Ectodermal cell (in vitro differentiated cells): ENCODE results near the gene TOX4.

Experiments used
- H3K27ac ChIP-seq: 2 replicates; pipeline ENCODE4 v1.7.0; 2013; ENCODE audit warnings: mild to moderate bottlenecking, low read depth, low read length; ENCODE audit not compliant: insufficient read depth, poor library complexity, severe bottlenecking
- H3K27me3 ChIP-seq: 2 replicates; pipeline ENCODE4 v1.7.0; 2013; ENCODE audit warnings: mild to moderate bottlenecking, low read length; ENCODE audit not compliant: insufficient read depth, control insufficient read depth, poor library complexity, severe bottlenecking
- H3K36me3 ChIP-seq: one replicate; pipeline ENCODE4 v1.7.0; 2013; ENCODE audit warnings: low read length; ENCODE audit not compliant: control insufficient read depth, insufficient read depth
- H3K4me1 ChIP-seq: one replicate; pipeline ENCODE4 v1.7.0; 2013; ENCODE audit warnings: low read length; ENCODE audit not compliant: control insufficient read depth, insufficient read depth
- H3K4me3 ChIP-seq: 2 replicates; pipeline ENCODE4 v1.7.0; 2013; ENCODE audit warnings: low read depth, low read length, control low read depth; ENCODE audit not compliant: insufficient read depth
- H3K9me3 ChIP-seq: 2 replicates; pipeline ENCODE4 v1.7.0; 2013; ENCODE audit warnings: mild to moderate bottlenecking, low read length, moderate library complexity; ENCODE audit not compliant: control insufficient read depth
- WGBS, 2 experiments: methylation state at CpG; one replicate each; pipeline ENCODE4 v1.1.7; 2013; ENCODE audit warnings: missing lambda C conversion rate in 2 of 2; 5-methylcytosine and 5-hydroxymethylcytosine counted together

TOX4 gene

DNA sequence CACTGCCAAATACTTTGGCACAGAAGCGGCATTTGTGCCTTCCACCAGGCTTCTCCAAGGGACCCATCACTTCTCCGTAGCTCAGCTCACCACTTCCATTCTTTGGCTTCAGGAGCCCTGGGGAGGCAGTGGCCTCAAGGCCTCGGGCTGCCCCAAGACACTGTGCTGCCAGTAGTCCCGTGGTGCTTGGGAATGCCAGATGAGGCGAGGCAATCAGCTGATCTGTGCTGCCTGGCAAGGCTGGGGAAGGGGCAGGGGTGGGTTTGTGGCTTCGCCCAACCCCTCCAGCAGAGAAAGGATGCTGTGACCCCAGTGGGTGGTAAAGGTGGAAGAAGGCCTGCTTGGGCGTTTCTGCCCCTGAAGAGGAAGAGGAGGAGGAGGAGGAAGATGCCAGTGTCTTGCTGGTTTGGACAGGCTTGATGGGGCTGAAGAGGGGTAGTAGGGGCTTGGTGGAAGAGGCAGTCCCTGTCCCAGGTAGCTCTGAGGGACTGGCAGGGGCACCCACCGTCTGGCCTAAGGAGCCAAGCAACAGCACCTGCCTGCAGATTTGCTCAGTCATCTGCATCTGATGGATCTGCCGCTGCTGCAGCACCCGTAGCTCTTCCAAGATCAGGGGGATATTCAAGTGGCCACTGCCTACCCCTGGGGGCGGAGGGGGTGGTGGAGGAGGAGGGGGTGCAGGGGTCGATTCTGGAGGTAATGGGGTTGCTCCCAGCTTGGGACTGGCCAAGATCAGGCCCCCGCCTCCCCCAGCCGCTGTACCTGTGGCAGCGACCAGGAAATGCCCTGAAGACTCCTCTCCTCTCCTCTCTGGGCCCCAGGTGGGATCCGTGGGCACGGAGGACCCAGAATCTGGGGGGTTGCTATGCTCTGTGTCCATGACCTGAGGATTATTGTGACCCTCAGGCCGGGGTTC lies 47.8 kb downstream of the TOX4 start:
- Histone ChIP-seq H3K27ac (peak overlapping the region; percentile 22), H3K27me3 (no peaks in the 10 kb centered on the region), H3K9me3 (no peaks in the 10 kb centered on the region), H3K4me1 (peaks cover 62% of the 10 kb centered on the region), H3K36me3 (peaks cover 37% of the 10 kb centered on the region), H3K4me3 (peak overlapping the region; percentile 84)
- 73 to 74% methylated on average over 18 of the region's 18 CpGs for WGBS, 2 experiments

DNA sequence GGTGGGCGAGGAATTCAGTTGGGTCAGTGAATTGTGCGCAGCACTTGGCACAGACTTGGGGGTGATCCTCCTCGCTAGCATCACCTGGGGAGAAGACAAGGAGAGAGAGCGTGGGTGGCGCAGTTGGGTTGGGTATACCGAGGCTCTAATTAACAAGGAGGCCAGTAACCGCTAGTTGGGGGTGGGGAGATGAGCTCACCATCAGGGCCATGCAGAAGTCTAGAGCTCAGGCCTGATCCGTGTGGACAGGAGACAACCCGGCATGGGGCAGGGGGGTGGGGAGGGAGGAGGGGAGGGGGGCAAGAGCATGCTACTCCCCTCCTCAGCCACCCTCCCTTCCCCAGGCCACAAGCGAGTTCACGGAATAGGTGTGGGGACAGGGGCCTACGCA lies 48.6 kb downstream of the TOX4 start:
- peaks cover 63% of the 10 kb centered on the region for H3K4me1 ChIP-seq
- no peaks in the 10 kb centered on the region for H3K9me3 ChIP-seq
- H3K4me3 ChIP-seq = peak overlapping the region; percentile 84
- peak overlapping the region; percentile 97 for H3K27ac ChIP-seq
- H3K27me3 ChIP-seq = no peaks in the 10 kb centered on the region
- peaks cover 37% of the 10 kb centered on the region for H3K36me3 ChIP-seq
- 8 to 9% methylated on average over 10 to 11 of the region's 12 CpGs for WGBS, 2 experiments

DNA sequence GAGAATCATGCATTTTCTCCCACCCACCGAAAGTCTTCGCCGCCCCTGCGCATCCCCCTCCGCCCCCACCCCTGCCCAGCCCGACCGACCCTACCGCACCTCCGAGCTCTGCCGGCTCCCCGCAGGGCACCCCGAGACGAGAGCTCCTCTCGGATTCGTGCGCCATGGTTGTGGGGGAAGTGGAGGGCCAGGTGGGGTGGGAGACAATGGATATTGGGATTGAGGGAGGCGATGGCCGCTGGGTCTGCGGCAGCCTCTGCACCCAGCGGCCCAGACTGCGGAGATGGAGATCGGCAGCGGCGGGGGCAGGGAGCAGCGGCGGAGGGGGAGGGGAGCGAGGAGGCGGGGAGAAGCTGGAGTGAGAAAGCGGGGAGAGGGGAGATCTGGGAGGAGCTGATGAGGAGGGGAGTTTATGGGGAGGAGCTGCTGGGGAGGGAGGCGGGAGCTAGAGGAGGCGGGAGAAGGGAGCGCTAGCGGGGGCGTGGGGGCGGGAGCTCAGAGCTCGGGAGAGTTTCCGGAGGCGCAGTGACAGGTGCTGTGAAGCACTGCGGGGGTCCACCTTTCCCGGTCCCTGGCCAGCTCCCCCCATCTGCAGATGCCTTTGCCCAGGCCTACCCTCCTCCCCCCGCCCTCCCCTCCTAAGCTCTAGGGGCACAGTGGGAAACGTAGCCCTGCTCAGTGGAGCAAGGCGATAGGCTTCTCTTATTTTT lies 49.1 kb downstream of the TOX4 start, which contains the start of gene SALL2:
TSS of gene SALL2 (minus strand) at position 385 of the 710 bp plus-strand sequence. CDS start at position 166, 219 bp downstream.
- Histone ChIP-seq H3K4me1 (peaks cover 68% of the 10 kb centered on the region), H3K27ac (peak within 1 kb of the TSS; percentile 97), H3K27me3 (no peaks in the 10 kb centered on the region), H3K9me3 (no peaks in the 10 kb centered on the region), H3K36me3 (peaks cover 37% of the 10 kb centered on the region), H3K4me3 (peak within 1 kb of the TSS; percentile 84)
- 1% methylated on average over 43 of the region's 43 CpGs for WGBS, 2 experiments

DNA sequence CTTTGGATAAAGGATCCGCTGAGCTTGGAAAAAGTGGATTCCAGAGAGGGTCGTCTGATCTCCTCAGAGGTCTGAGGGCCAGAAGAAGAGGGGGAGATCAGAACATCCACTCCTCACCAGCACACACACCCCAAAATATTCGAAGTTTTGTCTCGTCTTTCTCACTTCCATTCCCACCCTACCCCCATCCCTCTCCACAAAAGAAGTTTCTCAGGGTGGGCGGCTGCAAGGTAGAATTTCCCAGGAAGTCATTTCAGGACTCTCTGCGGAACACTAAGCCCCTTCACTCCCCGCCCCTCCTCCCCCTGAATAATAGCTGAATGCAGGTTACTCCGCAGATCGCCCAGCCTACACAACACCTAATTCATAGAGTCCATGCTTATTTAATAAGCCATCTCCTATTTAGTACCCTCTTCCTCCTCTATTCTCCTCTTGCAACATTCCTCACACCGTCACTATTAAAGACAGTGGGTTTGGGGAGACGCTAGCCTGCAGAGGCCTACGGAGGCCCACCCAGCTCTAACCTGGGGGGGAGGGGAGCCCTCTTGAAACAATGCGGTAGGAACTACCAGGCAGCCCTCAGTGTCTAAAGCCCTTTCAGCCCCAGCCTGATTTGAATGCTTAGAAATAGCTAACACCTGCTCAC lies 49.8 kb downstream of the TOX4 start:
- H3K9me3 ChIP-seq = no peaks in the 10 kb centered on the region
- H3K4me1 ChIP-seq = peaks cover 63% of the 10 kb centered on the region
- H3K27ac ChIP-seq = peak overlapping the region; percentile 97
- H3K4me3 ChIP-seq = peak overlapping the region; percentile 84
- H3K27me3 ChIP-seq = no peaks in the 10 kb centered on the region
- WGBS, 2 experiments = 0% methylated on average over 13 of the region's 13 CpGs
- peaks cover 34% of the 10 kb centered on the region for H3K36me3 ChIP-seq

DNA sequence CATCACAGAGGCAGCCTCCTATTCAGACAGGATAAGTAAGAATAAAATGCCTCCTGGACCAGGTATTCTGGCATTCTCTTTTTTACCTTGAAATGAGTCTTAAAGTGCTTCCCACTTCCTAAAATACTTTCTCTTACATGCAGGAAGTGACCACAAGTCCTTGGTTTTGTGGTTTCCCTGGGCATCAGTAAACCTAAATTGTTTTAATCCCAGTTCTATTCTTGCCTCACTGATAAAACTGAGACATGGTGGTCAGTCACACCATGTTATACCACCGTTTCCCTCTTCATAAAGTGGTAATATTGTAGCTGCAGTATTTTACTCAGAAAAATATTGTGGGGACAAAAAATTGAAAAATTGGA lies 50.3 kb downstream of the TOX4 start:
- no peaks in the 10 kb centered on the region for H3K27me3 ChIP-seq
- peak overlapping the region; percentile 84 for H3K4me3 ChIP-seq
- H3K27ac ChIP-seq = peak overlapping the region; percentile 97
- H3K36me3 ChIP-seq = peaks cover 30% of the 10 kb centered on the region
- WGBS, 2 experiments = 25 to 33% methylated on average over 1 of the region's 1 CpG
- peaks cover 58% of the 10 kb centered on the region for H3K4me1 ChIP-seq
- no peaks in the 10 kb centered on the region for H3K9me3 ChIP-seq

DNA sequence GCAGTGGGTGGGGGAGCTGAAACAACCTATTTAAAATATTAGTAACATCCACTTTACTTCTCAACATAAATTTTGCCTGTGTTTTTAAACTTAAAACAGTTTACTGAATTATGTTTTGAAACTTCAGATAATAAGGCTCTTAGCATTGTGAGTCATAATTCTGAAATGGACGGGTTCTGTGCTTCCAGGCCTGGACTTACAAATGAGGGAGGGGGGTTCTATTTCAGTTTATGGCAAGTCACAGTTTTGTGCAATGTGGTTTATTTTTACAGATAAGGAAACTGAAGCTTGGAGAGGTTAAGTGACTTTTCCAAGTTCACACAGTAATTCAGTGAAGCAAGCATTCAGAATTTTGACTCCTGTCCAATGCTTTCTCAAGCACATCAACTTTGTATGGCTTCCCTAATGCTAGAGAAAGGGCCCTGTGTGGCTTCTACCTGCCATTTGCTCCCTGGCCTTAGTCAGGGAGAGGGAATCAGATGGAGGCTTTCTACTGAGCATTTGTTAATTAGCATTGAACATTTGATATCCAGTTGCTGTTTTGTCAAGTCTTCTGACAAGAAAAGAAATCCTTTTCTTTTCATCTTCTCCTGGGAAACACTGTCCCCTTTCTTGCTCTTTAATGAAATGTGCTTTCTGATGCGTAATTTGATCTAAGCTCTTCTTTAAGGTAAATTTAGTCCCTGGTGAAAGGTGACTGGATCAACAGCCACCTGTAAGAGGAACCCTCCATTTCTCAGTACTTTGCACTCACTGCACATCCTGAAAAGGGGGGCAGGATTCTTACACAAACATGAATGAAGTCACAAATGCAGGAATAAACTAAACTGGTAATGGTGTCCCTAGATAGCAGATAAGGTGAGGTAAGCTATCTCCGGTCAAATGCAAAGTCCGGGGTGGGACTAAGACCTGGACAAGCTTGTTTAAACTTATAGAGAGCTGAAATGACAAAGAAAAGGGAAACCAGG lies 51.7 kb downstream of the TOX4 start:
- H3K27me3 ChIP-seq = no peaks in the 10 kb centered on the region
- H3K4me3 ChIP-seq = no peak overlapping the region
- H3K9me3 ChIP-seq = no peaks in the 10 kb centered on the region
- 88% methylated on average over 4 of the region's 4 CpGs for WGBS, 2 experiments
- peaks cover 53% of the 10 kb centered on the region for H3K4me1 ChIP-seq
- H3K27ac ChIP-seq = peak overlapping the region; percentile 65
- H3K36me3 ChIP-seq = peaks cover 17% of the 10 kb centered on the region

DNA sequence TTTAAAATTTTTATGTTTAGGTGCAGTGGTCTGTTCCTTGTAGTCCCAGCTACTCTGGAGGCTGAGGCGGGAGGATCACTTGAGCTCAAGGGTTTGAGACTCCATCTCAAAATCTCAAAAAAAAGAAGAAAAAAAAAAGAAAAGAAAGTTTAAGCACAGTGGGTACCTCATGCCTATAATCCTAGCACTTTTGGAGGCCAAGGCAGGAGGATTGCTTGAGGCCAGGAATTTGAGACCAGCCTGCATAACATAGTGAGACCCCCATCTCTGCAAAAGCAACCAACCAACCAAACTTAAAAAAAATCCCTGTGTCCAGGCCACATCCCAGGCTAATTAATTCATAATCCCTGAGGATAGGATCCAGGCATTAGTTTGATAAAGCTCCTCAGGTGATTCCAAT lies 52.5 kb downstream of the TOX4 start:
- Histone ChIP-seq H3K4me1 (peaks cover 49% of the 10 kb centered on the region), H3K27me3 (no peaks in the 10 kb centered on the region), H3K36me3 (peaks cover 9% of the 10 kb centered on the region), H3K4me3 (no peak overlapping the region), H3K27ac (no peak overlapping the region), H3K9me3 (no peaks in the 10 kb centered on the region)
- WGBS, 2 experiments = 91 to 95% methylated on average over 1 of the region's 1 CpG

DNA sequence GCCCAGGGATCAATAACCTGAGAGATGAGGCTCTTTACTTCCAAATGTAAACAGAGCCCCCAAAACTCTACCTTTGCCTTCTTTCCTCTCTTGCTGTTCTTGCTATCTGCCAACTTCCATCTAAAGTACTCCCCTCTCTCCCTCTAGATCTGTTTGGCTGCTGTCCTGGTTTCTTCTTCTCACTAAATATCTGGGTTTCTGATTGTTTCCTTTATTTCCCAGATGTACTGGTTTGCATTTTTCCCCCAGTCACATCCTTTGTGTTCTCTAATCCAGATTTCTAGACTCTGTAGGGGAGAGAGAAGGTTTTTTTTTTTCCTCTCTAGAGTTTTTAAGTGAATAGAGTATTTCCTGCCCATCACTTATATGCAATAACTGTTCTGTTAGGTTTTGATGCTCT lies 56.3 kb downstream of the TOX4 start:
- H3K36me3 ChIP-seq = no peaks in the 10 kb centered on the region
- H3K27me3 ChIP-seq = no peaks in the 10 kb centered on the region
- peaks cover 35% of the 10 kb centered on the region for H3K4me1 ChIP-seq
- H3K9me3 ChIP-seq = no peaks in the 10 kb centered on the region
- no peak overlapping the region for H3K27ac ChIP-seq
- no peak overlapping the region for H3K4me3 ChIP-seq

DNA sequence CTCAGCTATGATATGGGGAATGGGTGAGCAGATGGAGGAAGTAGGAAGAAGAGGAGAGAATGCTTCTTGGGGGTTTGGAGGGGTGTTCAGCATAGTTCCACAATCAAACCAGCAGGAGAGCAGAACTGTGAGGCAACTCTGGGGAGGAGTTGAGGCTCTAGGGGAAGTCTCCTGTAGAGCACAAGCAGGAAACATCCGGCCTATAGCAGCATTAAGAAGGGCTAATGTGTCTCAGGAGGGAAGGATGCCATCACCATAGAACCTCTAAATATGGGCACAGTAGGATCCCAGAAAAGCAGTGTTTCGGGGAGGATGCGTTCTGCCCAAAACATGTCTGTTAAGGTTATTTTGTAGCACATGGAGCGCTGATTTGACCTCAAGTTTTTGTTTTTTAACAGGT lies 57.6 kb downstream of the TOX4 start:
- Histone ChIP-seq H3K27ac (peak overlapping the region; percentile 80), H3K36me3 (no peaks in the 10 kb centered on the region), H3K9me3 (no peaks in the 10 kb centered on the region), H3K4me3 (peak overlapping the region; percentile 78), H3K27me3 (no peaks in the 10 kb centered on the region), H3K4me1 (peaks cover 38% of the 10 kb centered on the region)
- 0 to 2% methylated on average over 4 of the region's 4 CpGs for WGBS, 2 experiments
